ENCODE results near the gene CAPNS1.
"Not testable (repeated sequence)": the region's sequence is repeated elsewhere in the genome, so short reads cannot be mapped to it uniquely, and the experiment has no call there.

The CAPNS1 gene

DNA sequence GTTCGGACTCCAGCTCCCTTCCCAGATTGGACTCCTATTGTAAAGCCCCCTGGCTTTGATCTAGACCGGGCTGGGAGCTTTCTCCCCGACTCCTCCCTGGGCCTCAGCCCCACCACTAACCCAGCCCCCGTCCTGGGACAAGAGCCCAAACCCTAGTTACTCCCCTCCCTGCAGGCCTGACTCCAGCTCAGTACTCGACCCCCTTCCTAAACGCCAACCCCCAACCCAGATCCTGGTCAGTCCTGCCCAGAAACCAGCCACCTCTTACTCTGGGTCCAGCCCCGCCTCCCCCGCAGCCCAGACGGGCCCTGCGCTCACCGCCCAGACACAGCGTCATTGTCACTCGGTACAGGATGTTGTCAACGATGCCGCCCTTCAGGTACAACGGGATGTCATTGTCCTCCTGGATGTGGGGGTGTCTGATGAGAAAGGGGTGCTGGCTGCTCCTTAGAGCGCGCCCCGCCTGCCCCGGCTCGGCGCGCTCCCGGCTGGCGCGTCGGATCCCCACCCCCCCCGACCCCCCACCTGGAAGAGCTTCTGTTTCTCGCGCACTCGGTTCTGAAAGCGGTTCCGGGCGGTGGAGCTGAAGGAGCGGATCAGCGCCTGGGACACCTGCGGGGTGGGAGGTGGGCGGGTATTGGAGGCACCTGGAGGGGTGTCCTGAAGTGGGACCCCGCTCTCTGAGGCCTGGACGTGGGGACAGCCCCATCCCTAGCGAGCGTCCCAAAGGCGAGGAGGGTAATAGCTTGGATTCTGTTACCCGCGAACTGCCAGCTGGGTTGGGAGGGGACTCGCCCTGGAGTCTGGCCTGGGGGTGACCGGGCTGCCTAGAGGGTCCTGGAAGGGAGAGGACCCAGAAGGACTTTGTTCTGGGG lies 11.5 kb downstream of the CAPNS1 start:
- DNase-seq (ENCODE audit: low read depth) = no peak

GRCh38 chr19:36152019-36152351 lies 12.1 kb downstream of the CAPNS1 start:
- no peak for DNase-seq (ENCODE audit: low read depth)

- DNase-seq (ENCODE audit: low read depth) = no peak
Measured at GRCh38 chr19:36152352-36153091, 12.7 kb downstream of the CAPNS1 start, which contains the start of gene COX7A1. Gene COX7A1, minus strand, starts transcription at chr19:36152447. Its CDS starts 40 bp downstream, at chr19:36152407.

DNA sequence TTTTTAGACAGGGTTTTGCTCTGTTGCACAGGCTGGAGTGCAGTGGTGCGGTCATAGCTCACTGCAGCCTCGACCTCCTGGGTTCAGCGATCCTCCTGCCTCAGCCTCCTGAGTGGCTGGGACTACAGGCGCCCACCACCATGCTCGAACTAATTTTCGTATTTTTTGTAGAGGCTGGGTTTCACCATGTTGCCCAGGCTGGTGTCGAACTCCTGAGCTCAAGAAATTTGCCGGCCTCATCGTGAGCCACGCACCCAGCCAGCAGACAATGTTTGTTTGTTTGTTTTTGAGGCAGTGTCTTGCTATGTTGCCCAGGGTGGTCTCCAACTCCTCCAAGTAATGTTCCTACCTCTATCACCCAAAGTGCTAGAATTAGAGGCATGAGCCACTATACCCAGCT lies 13.3 kb downstream of the CAPNS1 start:
- no peak for DNase-seq (ENCODE audit: low read depth)

- no peak for DNase-seq (ENCODE audit: low read depth)
Measured at GRCh38 chr19:36160821-36161596, 21.1 kb downstream of the CAPNS1 start.

DNA sequence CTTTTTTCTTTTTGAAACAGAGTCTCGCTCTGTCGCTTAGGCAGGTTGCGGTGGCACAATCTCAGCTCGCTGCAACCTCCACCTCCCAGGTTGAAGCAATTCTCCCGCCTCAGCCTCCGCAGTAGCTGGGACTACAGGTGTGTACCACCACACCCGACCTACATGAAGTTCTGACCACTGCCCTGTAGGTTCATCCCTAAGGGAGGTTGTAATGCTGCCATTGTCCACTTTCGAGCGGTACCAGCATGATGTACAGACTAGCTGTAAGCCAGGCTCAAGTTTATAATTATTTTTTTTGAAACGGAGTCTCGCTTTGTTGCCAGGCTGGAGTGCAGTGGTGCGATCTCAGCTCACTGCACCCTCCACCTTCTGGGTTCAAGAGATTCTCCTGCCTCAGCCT lies 23.9 kb downstream of the CAPNS1 start:
- DNase-seq (ENCODE audit: low read depth) = no peak

GRCh38 chr19:36169084-36169760 lies 29.4 kb downstream of the CAPNS1 start:
- no peak for DNase-seq (ENCODE audit: low read depth)

GRCh38 chr19:36172852-36173251 lies 33.0 kb downstream of the CAPNS1 start:
- no peak for DNase-seq (ENCODE audit: low read depth)

GRCh38 chr19:36173846-36174245 lies 34.0 kb downstream of the CAPNS1 start:
- not testable (repeated sequence) for DNase-seq (ENCODE audit: low read depth)

GRCh38 chr19:36179077-36179476 lies 39.2 kb downstream of the CAPNS1 start:
- not testable (repeated sequence) for DNase-seq (ENCODE audit: low read depth)

- no peak for DNase-seq (ENCODE audit: low read depth)
Measured at GRCh38 chr19:36182612-36183244, 42.9 kb downstream of the CAPNS1 start.

DNA sequence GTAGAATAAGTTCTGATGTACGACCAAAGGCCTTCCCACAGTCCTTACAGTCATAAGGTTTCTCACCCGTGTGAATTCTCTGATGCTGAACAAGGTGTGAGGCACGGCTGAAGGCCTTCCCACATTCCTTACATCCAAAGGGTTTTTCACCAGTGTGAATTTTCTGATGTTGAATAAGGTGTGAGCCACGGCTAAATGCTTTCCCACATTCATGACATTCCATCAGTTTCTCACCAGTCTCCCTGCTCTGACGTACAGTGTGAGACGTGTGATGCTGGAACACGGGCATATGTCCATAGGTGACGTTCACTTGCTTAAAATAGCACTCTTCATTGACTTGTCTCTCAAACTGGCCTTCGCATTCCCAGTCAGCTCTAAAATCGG lies 43.4 kb downstream of the CAPNS1 start:
- no peak for DNase-seq (ENCODE audit: low read depth)

DNA sequence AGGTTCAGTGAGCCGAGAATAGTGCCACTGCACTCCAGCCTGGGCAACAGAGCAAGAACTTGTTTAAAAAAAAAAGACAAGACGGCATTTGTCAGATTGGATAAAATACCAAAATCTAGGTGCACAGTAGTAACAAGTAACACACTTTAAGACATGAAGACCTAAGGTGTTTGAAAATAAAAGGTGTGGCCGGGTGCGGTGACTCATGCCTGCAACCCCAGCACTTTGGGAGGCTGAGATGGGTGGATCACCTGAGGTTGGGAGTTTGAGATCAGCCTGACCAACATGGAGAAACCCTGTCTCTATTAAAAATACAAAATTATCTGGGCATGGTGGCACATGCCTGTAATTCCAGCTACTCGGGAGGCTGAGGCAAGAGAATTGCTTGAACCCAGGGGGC lies 46.9 kb downstream of the CAPNS1 start:
- DNase-seq (ENCODE audit: low read depth) = not testable (repeated sequence)

GRCh38 chr19:36196249-36196648 lies 56.4 kb downstream of the CAPNS1 start:
- no peak for DNase-seq (ENCODE audit: low read depth)

GRCh38 chr19:36198119-36198518 lies 58.3 kb downstream of the CAPNS1 start:
- no peak for DNase-seq (ENCODE audit: low read depth)
